Common myeloid progenitor, CD34-positive (primary cell): Measurements from ENCODE around the gene C10orf90.
A peak's percentile ranks its signal among the peaks of the same experiment; 100 is the strongest.

Source experiments
- CTCF ChIA-PET: fragments of 350-600 bp; sonication (Branson Sonifier 250); formaldehyde crosslinking; loops from one replicate; lab custom pipeline; 2021; ENCODE audit warnings: antibody characterized with exemption; lab: Charles Lee
- POLR2A ChIA-PET: fragments of 350-600 bp; sonication (Branson Sonifier 250); formaldehyde crosslinking; loops from one replicate; lab custom pipeline; 2021; ENCODE audit warnings: antibody characterized with exemption; lab: Charles Lee
- DNase-seq, 3 donors: peaks; one replicate each; pipeline versions ENCODE4 v3.0.0 to v3.0.0-alpha.2; 2013
- H3K27ac ChIP-seq, 2 experiments: 1 replicate in 1 of 2; 2 replicates in 1 of 2; pipeline ENCODE4 v1.7.0; 2013; ENCODE audit warnings: inconsistent platforms in 2 of 2, low read length in 2 of 2, mild to moderate bottlenecking in 2 of 2, low read depth in 1 of 2, moderate library complexity in 1 of 2; ENCODE audit not compliant: severe bottlenecking in 2 of 2, insufficient read depth in 1 of 2, poor library complexity in 1 of 2
- H3K27me3 ChIP-seq, 5 experiments: replicated peaks in 2 of 5; 1 replicate in 3 of 5; 2 replicates in 2 of 5; pipeline versions ENCODE4 v1.6.1 to v1.7.0; 2013; ENCODE audit warnings: low read length in 4 of 5, mild to moderate bottlenecking in 2 of 5, moderate library complexity in 2 of 5, inconsistent platforms in 1 of 5; ENCODE audit not compliant: insufficient read depth in 5 of 5, control insufficient read depth in 4 of 5
- H3K36me3 ChIP-seq, 4 experiments: 1 replicate in 2 of 4; 2 replicates in 2 of 4; pipeline versions ENCODE4 v1.6.1 to v1.7.0; 2013; ENCODE audit warnings: low read length in 3 of 4, control low read depth in 1 of 4, mild to moderate bottlenecking in 1 of 4; ENCODE audit not compliant: control insufficient read depth in 4 of 4, insufficient read depth in 4 of 4
- H3K4me1 ChIP-seq, 4 experiments: 1 replicate in 3 of 4; 2 replicates in 1 of 4; pipeline versions ENCODE4 v1.6.1 to v1.7.1; 2013; ENCODE audit warnings: low read length in 3 of 4, mild to moderate bottlenecking in 3 of 4, control low read depth in 1 of 4, inconsistent platforms in 1 of 4, moderate library complexity in 1 of 4; ENCODE audit not compliant: control insufficient read depth in 4 of 4, insufficient read depth in 4 of 4; ENCODE audit errors: control extremely low read depth in 1 of 4
- H3K4me3 ChIP-seq, 7 experiments: 1 replicate in 4 of 7; 2 replicates in 3 of 7; pipeline versions ENCODE4 v1.5.1 to v1.7.0; 2013; ENCODE audit warnings: mild to moderate bottlenecking in 7 of 7, low read length in 6 of 7, moderate library complexity in 6 of 7, inconsistent platforms in 2 of 7, low read depth in 2 of 7, control low read depth in 1 of 7; ENCODE audit not compliant: insufficient read depth in 4 of 7, control insufficient read depth in 1 of 7; ENCODE audit errors: extremely low read depth in 1 of 7
- H3K9me3 ChIP-seq, 5 experiments: 1 replicate in 4 of 5; 2 replicates in 1 of 5; pipeline versions ENCODE4 v1.6.1 to v1.7.1; 2013; ENCODE audit warnings: low read length in 4 of 5, mild to moderate bottlenecking in 2 of 5, inconsistent platforms in 1 of 5, low read depth in 1 of 5, moderate library complexity in 1 of 5; ENCODE audit not compliant: control insufficient read depth in 4 of 5, insufficient read depth in 2 of 5; ENCODE audit errors: control extremely low read depth in 1 of 5
- WGBS: methylation state at CpG from one replicate; pipeline ENCODE4 v1.1.5; 2013; ENCODE audit not compliant: insufficient coverage; 5-methylcytosine and 5-hydroxymethylcytosine counted together

C10orf90 gene

DNA sequence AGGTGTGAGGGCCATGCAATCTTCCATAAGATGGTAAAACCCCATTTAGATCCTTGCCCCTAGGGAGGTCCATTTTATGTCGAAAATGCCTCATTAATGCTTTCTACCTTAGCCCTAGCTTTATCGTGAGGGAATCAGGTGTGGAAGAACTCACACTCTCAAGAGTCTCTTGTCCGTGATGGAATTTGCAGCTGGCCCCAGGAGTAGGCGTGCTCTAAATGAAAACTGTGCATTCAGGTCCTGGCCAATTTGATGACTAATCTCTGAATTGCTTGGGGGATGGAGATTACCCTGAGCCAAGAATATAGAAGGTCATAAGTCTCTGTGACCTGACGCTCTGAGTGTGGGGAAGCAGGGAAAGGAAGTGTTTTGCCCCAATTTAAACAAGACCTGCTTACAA is 6.6 kb downstream of the C10orf90 start:
- no peak for DNase-seq
- Histone ChIP-seq H3K4me1 (no peaks in the 10 kb centered on the region), H3K27me3 (peaks cover 0 to 20% (median 10%) of the 10 kb centered on the region in 5 experiments), H3K4me3 (no peak overlapping the region), H3K36me3 (no peaks in the 10 kb centered on the region), H3K27ac (no peak overlapping the region), H3K9me3 (no peaks in the 10 kb centered on the region)
- 80% methylated on average over 4 of the region's 5 CpGs for WGBS
- CTCF ChIA-PET = no interaction called here
- POLR2A ChIA-PET = no interaction called here

- Histone ChIP-seq H3K27ac (no peak overlapping the region), H3K36me3 (no peaks in the 10 kb centered on the region), H3K27me3 (peaks cover 0 to 20% (median 10%) of the 10 kb centered on the region in 5 experiments), H3K4me3 (no peak overlapping the region), H3K4me1 (no peaks in the 10 kb centered on the region), H3K9me3 (no peaks in the 10 kb centered on the region)
- WGBS = 78% methylated on average over 7 of the region's 9 CpGs
- POLR2A ChIA-PET = no interaction called here
- CTCF ChIA-PET = no interaction called here
- peak in 2 of 3 donors; percentile 9 to 41 for DNase-seq
Measured at GRCh38 chr10:126663328-126663727, 7.2 kb downstream of the C10orf90 start.

DNA sequence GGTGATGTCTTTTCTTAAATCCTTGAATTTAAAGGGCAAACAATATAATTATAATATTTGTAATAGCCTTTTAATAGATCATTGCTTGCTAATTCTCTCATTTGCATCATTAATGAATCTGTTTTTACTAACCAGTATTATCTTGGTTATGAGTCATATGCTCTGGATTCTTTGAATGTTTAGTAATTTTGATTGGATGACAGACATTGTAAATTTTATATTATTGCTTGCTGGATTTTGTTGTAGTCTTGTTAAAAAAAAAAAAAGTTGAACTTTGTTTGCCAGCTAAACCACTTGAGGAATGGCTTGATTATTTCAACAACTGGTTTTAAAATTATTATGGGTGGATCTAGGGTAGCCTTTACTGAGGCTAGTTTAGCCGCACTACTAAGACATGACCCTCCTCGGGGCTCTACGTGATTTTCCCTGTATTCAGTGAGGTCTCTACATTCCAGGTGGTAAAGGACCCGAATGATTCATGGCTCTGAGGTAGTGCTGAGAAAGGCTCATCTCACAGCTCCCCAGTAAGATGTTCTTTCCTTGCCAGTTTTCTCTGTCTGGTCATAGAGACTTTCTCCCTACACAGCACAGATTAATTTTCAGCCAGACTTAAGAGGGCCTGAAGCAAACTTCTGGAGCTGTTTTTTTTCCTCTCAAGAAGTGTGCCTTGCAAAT is 8.5 kb downstream of the C10orf90 start:
- Histone ChIP-seq H3K4me3 (no peak overlapping the region), H3K4me1 (no peaks in the 10 kb centered on the region), H3K36me3 (no peaks in the 10 kb centered on the region), H3K27ac (no peak overlapping the region), H3K27me3 (peaks cover 0 to 13% (median 9%) of the 10 kb centered on the region in 5 experiments), H3K9me3 (no peaks in the 10 kb centered on the region)
- DNase-seq = no peak
- WGBS = 100% methylated on average over 4 of the region's 4 CpGs
- ChIA-PET CTCF (no interaction called here), POLR2A (no interaction called here)

GRCh38 chr10:126661356-126661755 is 9.1 kb downstream of the C10orf90 start:
- no peaks in the 10 kb centered on the region for H3K9me3 ChIP-seq
- WGBS = 100% methylated on average over 1 of the region's 1 CpG
- DNase-seq = no peak
- POLR2A ChIA-PET = no interaction called here
- no peak overlapping the region for H3K4me3 ChIP-seq
- no peaks in the 10 kb centered on the region for H3K4me1 ChIP-seq
- CTCF ChIA-PET = no interaction called here
- H3K27me3 ChIP-seq = peaks cover 0 to 13% (median 9%) of the 10 kb centered on the region in 5 experiments
- no peaks in the 10 kb centered on the region for H3K36me3 ChIP-seq
- no peak overlapping the region for H3K27ac ChIP-seq

- no peak overlapping the region for H3K4me3 ChIP-seq
- DNase-seq = no peak
- peaks cover 0 to 11% (median 7%) of the 10 kb centered on the region in 5 experiments for H3K27me3 ChIP-seq
- no peaks in the 10 kb centered on the region for H3K4me1 ChIP-seq
- H3K27ac ChIP-seq = no peak overlapping the region
- H3K36me3 ChIP-seq = no peaks in the 10 kb centered on the region
- H3K9me3 ChIP-seq = no peaks in the 10 kb centered on the region
- no CpG with 5 or more reads among the region's 4 CpGs for WGBS
- POLR2A ChIA-PET = no interaction called here
- CTCF ChIA-PET = no interaction called here
Measured at GRCh38 chr10:126659750-126660149, 10.7 kb downstream of the C10orf90 start.

GRCh38 chr10:126658928-126659327 is 11.6 kb downstream of the C10orf90 start:
- Histone ChIP-seq H3K9me3 (no peaks in the 10 kb centered on the region), H3K27ac (no peak overlapping the region), H3K36me3 (no peaks in the 10 kb centered on the region), H3K27me3 (peaks cover 0 to 9% (median 5%) of the 10 kb centered on the region in 5 experiments), H3K4me3 (no peak overlapping the region), H3K4me1 (no peaks in the 10 kb centered on the region)
- 92% methylated on average over 3 of the region's 4 CpGs for WGBS
- ChIA-PET CTCF (no interaction called here), POLR2A (no interaction called here)
- no peak for DNase-seq

DNA sequence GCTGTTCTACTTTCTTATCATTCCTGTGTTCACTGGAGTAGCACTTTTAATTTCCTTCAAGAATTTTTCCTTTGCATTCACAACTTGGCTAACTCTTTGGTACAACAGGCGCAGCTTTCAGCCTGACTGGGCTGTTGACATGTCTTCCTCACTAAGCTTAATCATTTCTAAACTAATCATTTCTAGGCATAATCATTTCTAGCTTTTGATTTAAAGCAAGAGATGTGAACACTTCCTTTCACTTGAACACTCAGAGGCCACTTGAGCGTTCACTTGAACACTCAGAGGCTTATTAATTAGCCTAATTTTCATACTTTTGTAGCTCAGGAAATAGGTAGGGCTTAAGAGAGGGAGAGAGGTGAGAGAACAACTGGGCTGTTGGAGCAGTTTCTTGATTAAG is 15.9 kb downstream of the C10orf90 start:
- CTCF ChIA-PET = no interaction called here
- no peak for DNase-seq

More for the DNA sequence above, 15.9 kb downstream of the C10orf90 start:
- no peaks in the 10 kb centered on the region for H3K4me1 ChIP-seq
- no peaks in the 10 kb centered on the region for H3K36me3 ChIP-seq
- H3K4me3 ChIP-seq = no peak overlapping the region
- H3K27me3 ChIP-seq = peaks cover 0 to 4% (median 0%) of the 10 kb centered on the region in 5 experiments
- H3K27ac ChIP-seq = no peak overlapping the region
- H3K9me3 ChIP-seq = no peaks in the 10 kb centered on the region
- WGBS = 100% methylated on average over 1 of the region's 2 CpGs
- POLR2A ChIA-PET = no interaction called here
